Thoracic aorta (tissue), 2 donors: ENCODE data around the gene NEDD4L. TPM values are rescaled to one million over a fixed set of nuclear protein-coding genes. Genes with fewer than 3 reads are reported as not detected.

Experiments used
- ATAC-seq: fragments of 150-250 bp; one replicate; pipeline ENCODE4 v1.8.0; 2017; ENCODE audit warnings: low read depth; ENCODE audit not compliant: insufficient number of reproducible peaks, low FRiP score
- DNase-seq: peaks from one replicate; pipeline ENCODE4 v3.0.0-alpha.2; 2020; ENCODE audit warnings: low spot score
- H3K27ac ChIP-seq, 2 donors: fragments of 200-600 bp; sonication (generic); 1 replicate in 1 of 2; 2 replicates in 1 of 2; pipeline ENCODE4 v1.5.1; 2016; ENCODE audit warnings: mild to moderate bottlenecking in 2 of 2, moderate library complexity in 2 of 2
- H3K27me3 ChIP-seq: fragments of 200-600 bp; sonication (generic); replicated peaks from 2 replicates; pipeline ENCODE4 v1.6.0; 2016; ENCODE audit warnings: mild to moderate bottlenecking; ENCODE audit not compliant: insufficient read depth
- H3K36me3 ChIP-seq: fragments of 200-600 bp; sonication (generic); one replicate; pipeline ENCODE4 v1.5.1; 2016
- H3K4me1 ChIP-seq, 2 donors: fragments of 200-600 bp; sonication (generic); 1 replicate in 1 of 2; 2 replicates in 1 of 2; pipeline versions ENCODE4 v1.5.1 to v1.6.0; 2016; ENCODE audit warnings: low read depth in 2 of 2, mild to moderate bottlenecking in 1 of 2; ENCODE audit not compliant: control insufficient read depth in 1 of 2
- H3K4me3 ChIP-seq: fragments of 200-600 bp; sonication (generic); 2 replicates; pipeline ENCODE4 v1.5.1; 2016; ENCODE audit warnings: mild to moderate bottlenecking
- H3K9me3 ChIP-seq: fragments of 200-600 bp; sonication (generic); 2 replicates; pipeline ENCODE4 v1.5.1; 2016
- total RNA-seq, 2 donors: library from RNA; depleted of rRNA; stranded (reverse); fragments of >200 nt; gene quantifications; one replicate each; pipeline versions ENCODE4 v1.1.0 to v1.2.3, GENCODE V29; 2016
- TF ChIP-seq, protein P1 (sequence below): fragments of 200-600 bp; sonication (generic); IDR thresholded peaks from one replicate; pipeline ENCODE4 v1.5.1; 2019; ENCODE audit warnings: antibody characterized with exemption

NEDD4L gene
- total RNA-seq, 2 donors from 2014 or later, result 13.9 to 22.9 TPM

- DNase-seq (no peak), ATAC-seq (no peak)
- H3K27ac ChIP-seq, result no peak overlapping the region
- no peak overlapping the region for H3K4me3 ChIP-seq
- no peaks in the 10 kb centered on the region for H3K4me1 ChIP-seq
- H3K9me3 ChIP-seq, result no peaks in the 10 kb centered on the region
- TF ChIP-seq, protein P1, sequence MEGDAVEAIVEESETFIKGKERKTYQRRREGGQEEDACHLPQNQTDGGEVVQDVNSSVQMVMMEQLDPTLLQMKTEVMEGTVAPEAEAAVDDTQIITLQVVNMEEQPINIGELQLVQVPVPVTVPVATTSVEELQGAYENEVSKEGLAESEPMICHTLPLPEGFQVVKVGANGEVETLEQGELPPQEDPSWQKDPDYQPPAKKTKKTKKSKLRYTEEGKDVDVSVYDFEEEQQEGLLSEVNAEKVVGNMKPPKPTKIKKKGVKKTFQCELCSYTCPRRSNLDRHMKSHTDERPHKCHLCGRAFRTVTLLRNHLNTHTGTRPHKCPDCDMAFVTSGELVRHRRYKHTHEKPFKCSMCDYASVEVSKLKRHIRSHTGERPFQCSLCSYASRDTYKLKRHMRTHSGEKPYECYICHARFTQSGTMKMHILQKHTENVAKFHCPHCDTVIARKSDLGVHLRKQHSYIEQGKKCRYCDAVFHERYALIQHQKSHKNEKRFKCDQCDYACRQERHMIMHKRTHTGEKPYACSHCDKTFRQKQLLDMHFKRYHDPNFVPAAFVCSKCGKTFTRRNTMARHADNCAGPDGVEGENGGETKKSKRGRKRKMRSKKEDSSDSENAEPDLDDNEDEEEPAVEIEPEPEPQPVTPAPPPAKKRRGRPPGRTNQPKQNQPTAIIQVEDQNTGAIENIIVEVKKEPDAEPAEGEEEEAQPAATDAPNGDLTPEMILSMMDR, result no peak
- H3K27me3 ChIP-seq, result no peaks in the 10 kb centered on the region
- H3K36me3 ChIP-seq, result no peaks in the 10 kb centered on the region
These were observed 18.3 kb upstream of the NEDD4L start for GRCh38 chr18:58025733-58026132.

DNA sequence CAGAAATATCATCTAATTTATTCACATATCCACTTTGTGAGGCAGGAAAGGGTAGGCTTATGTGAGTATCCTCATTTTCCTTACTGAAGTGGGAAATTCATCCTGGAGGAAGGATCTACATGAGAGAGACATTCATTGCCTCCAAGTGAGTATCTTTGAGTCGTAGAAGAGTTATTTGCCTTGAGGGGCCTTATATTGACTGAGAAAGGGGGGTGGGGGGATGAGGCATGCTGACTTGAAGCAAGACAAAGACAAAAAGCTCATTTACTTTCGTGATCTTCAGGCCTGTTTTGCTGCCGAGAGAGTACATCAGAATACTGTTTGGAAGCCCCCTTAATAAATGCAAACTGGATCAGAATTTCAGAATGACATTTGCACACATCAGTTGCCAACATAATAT lies 17.6 kb upstream of the NEDD4L start:
- ATAC-seq (no peak), DNase-seq (no peak)
- no peaks in the 10 kb centered on the region for H3K36me3 ChIP-seq
- TF ChIP-seq, protein P1, result no peak
- no peaks in the 10 kb centered on the region for H3K27me3 ChIP-seq
- H3K4me3 ChIP-seq, result no peak overlapping the region
- H3K27ac ChIP-seq, result no peak overlapping the region
- H3K9me3 ChIP-seq, result no peaks in the 10 kb centered on the region
- no peaks in the 10 kb centered on the region for H3K4me1 ChIP-seq

- Histone ChIP-seq H3K27ac (no peak overlapping the region), H3K27me3 (no peaks in the 10 kb centered on the region), H3K36me3 (no peaks in the 10 kb centered on the region), H3K4me1 (no peaks in the 10 kb centered on the region), H3K4me3 (no peak overlapping the region), H3K9me3 (no peaks in the 10 kb centered on the region)
- TF ChIP-seq, protein P1, result no peak
- DNase-seq, result no peak
- ATAC-seq, result no peak
These were observed 17.2 kb upstream of the NEDD4L start for GRCh38 chr18:58026857-58027256.

DNA sequence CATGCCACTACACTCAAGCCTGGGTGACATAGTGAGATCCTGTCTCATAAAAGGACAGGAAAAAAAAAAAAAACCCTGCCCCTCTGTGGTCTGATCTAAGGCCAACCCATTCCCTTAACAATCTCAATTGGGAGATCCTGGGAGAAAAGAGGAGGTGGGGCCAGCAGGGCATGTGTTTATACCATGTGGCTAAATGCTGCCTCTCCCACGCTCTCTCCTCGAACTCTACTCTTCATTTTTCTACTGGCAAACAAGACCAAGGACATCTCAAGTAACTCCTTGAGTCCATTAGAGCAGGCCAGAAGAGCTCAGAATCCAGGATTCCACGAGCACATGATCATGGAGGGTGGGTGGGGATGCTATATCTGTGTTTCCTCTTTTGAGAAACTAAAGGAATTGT lies 16.7 kb upstream of the NEDD4L start:
- Histone ChIP-seq H3K4me3 (no peak overlapping the region), H3K36me3 (no peaks in the 10 kb centered on the region), H3K27me3 (no peaks in the 10 kb centered on the region), H3K9me3 (no peaks in the 10 kb centered on the region), H3K27ac (no peak overlapping the region), H3K4me1 (no peaks in the 10 kb centered on the region)
- DNase-seq, result no peak
- no peak for ATAC-seq
- TF ChIP-seq, protein P1, result no peak

DNA sequence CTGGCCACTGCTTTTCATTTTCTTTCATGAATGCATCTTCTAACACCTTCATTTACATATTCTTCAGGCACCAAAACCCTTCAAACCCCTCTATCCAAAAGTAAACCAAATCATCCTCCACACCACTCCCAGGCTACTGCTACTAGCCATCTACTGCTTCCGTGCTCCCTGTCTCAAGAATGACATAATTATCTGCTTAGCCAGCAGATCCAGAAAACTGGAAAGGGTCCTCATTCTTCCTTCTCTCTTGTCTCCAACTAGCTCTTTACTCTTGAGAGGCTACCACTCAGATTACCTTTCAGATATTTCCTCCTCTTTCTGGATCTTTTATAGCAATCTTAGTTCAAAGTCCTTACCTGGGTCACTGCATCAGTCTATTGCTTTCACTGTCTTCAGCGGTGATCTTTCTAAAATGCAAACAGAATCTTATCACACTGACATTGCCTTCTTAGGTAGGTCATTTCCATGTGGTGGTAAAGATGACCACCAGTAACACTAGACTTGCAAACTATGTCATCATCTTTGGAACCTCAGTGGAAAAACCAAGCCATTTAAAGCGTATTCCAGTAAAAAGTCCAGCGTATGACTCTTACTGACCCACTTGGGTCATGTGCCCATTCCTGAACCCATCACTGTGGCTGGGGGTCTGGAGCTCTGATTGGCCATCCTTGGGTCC lies 15.8 kb upstream of the NEDD4L start:
- H3K27ac ChIP-seq, result no peak overlapping the region
- no peak for ATAC-seq
- no peak for DNase-seq
- TF ChIP-seq, protein P1, result no peak
- no peaks in the 10 kb centered on the region for H3K9me3 ChIP-seq
- no peaks in the 10 kb centered on the region for H3K4me1 ChIP-seq
- no peaks in the 10 kb centered on the region for H3K36me3 ChIP-seq
- H3K4me3 ChIP-seq, result no peak overlapping the region
- no peaks in the 10 kb centered on the region for H3K27me3 ChIP-seq
